Peyer's patch (tissue), 4 donors: Measurements from ENCODE around the gene PHC3. TPM values are rescaled to one million over a fixed set of nuclear protein-coding genes. Genes with fewer than 3 reads are reported as not detected.
"Not testable (repeated sequence)": the region's sequence is repeated elsewhere in the genome, so short reads cannot be mapped to it uniquely, and the experiment has no call there.

ENCODE experiments used
- DNase-seq, 3 donors: peaks; one replicate each; pipeline ENCODE4 v3.0.0-alpha.2; 2017 to 2019
- H3K27ac ChIP-seq, 4 donors: fragments of 200-600 bp; sonication (generic); one replicate each; pipeline ENCODE4 v1.5.1; 2016 to 2019
- H3K27me3 ChIP-seq, 2 donors: fragments of 200-600 bp; sonication (generic); one replicate each; pipeline ENCODE4 v1.5.1; 2019
- H3K36me3 ChIP-seq, 3 donors: fragments of 200-600 bp; sonication (generic); one replicate each; pipeline ENCODE4 v1.5.1; 2016 to 2019
- H3K4me1 ChIP-seq, 4 donors: fragments of 200-600 bp; sonication (generic); one replicate each; pipeline ENCODE4 v1.5.1; 2016 to 2019
- H3K4me3 ChIP-seq, 4 donors: fragments of 200-600 bp; sonication (generic); 1 replicate in 3 of 4; 2 replicates in 1 of 4; pipeline ENCODE4 v1.5.1; 2016 to 2019; ENCODE audit warnings: mild to moderate bottlenecking in 1 of 4
- H3K9me3 ChIP-seq, 4 donors: fragments of 200-600 bp; sonication (generic); one replicate each; pipeline ENCODE4 v1.5.1; 2016 to 2019; ENCODE audit warnings: mild to moderate bottlenecking in 1 of 4
- POLR2A ChIP-seq, 2 donors: fragments of 450-650 bp; IDR thresholded peaks; one replicate each; pipeline ENCODE4 v1.5.1; 2017; ENCODE audit warnings: antibody characterized with exemption in 2 of 2, mild to moderate bottlenecking in 2 of 2, moderate library complexity in 2 of 2
- total RNA-seq, 4 donors: library from RNA; depleted of rRNA; stranded (reverse); fragments of >200 nt; gene quantifications; one replicate each; pipeline ENCODE4 v1.1.0, GENCODE V29; 2016
- TF ChIP-seq, protein P1 (sequence below), 6 experiments: fragments of 450-650 bp in 4 of 6; fragments of 200-600 bp in 2 of 6; sonication (generic) in 1 of 6; IDR thresholded peaks; one replicate each; pipeline ENCODE4 v1.5.1; 2017 to 2019; ENCODE audit warnings: antibody characterized with exemption in 6 of 6, mild to moderate bottlenecking in 3 of 6, moderate library complexity in 1 of 6

The PHC3 gene
- total RNA-seq, 4 donors from 2014 or later: 52.4 to 234 (median 83.2) TPM

DNA sequence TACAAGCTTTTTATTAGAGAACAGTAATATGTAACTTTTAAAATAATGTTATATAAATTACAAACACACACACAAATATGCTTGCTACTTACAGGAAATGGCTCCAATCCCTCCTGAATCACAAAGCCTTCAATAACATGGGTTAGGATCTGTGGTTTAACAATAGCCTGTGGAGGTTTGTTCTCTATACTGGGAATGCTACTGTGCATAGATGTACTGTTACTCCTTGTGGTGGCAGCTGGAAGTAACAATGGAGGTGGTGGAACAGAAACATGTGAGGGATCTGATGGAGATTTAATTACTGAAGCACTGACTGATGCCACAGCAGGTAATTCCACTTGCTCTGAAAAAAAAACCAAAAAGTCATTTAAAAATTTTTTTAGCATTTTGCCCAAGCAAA is 64.4 kb downstream of the PHC3 start:
- DNase-seq: no peak
- Histone ChIP-seq H3K36me3 (peaks cover 0 to 85% (median 0%) of the 10 kb centered on the region in 3 donors), H3K4me1 (no peaks in the 10 kb centered on the region), H3K9me3 (no peaks in the 10 kb centered on the region), H3K4me3 (no peak overlapping the region), H3K27me3 (no peaks in the 10 kb centered on the region), H3K27ac (no peak overlapping the region)
- TF ChIP-seq, protein P1, sequence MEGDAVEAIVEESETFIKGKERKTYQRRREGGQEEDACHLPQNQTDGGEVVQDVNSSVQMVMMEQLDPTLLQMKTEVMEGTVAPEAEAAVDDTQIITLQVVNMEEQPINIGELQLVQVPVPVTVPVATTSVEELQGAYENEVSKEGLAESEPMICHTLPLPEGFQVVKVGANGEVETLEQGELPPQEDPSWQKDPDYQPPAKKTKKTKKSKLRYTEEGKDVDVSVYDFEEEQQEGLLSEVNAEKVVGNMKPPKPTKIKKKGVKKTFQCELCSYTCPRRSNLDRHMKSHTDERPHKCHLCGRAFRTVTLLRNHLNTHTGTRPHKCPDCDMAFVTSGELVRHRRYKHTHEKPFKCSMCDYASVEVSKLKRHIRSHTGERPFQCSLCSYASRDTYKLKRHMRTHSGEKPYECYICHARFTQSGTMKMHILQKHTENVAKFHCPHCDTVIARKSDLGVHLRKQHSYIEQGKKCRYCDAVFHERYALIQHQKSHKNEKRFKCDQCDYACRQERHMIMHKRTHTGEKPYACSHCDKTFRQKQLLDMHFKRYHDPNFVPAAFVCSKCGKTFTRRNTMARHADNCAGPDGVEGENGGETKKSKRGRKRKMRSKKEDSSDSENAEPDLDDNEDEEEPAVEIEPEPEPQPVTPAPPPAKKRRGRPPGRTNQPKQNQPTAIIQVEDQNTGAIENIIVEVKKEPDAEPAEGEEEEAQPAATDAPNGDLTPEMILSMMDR (IDR thresholded peaks at IDR 0.05): peak in 3 of 6 experiments; percentile 26 to 29 (median 27)
- no peak for TF ChIP-seq POLR2A (IDR thresholded peaks at IDR 0.05)

DNA sequence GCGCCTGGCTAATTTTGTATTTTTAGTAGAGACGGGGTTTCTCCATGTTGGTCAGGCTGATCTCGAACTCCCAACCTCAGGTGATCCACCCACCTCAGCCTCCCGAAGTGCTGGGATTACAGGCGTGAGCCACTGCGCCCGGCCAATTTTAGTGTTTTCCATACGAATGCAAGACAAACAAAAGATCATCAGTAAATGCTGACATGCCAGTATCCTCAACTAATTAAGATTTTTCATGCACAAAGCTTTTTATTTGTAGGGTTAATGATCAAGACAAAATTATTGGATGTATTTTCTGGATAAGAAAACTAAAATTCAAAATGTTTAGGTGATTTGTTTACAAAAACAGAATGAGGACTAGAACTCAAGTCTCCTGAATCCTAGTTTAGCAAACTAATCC is 67.4 kb downstream of the PHC3 start:
- not testable (repeated sequence) for H3K27ac ChIP-seq, H3K27me3 ChIP-seq, H3K4me1 ChIP-seq, H3K9me3 ChIP-seq, H3K4me3 ChIP-seq, DNase-seq
- H3K36me3 ChIP-seq: peaks cover 0 to 79% (median 0%) of the 10 kb centered on the region in 3 donors

DNA sequence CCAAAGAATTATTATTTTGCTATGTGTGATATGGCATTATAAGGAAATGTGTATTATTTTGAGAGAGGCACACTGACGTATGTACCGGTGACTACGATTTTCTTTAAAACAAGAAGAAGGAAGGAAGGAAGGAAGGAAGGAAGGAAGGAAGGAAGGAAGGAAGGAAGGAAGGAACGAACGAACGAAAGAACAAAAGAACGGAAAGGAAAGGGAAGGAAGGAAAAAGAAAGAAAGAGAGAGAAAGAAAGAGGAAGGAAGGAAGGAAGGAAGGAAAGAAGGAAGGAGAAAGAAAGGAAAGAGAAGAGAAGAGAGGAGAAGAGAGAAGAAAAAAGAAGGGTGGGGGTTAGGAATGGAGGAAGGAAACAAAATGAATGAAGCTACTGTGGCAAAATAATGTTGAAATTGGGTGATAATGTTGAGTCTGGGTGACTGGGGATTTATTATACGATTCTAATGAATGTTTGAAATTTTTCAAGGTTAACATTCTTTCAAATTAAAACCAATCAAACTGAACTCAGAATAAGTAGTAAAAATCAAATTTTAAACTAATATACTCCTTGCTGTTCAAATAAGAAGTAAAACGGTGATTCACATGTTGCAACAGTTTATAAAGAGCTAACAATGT is 70.3 kb downstream of the PHC3 start:
- no peaks in the 10 kb centered on the region for H3K9me3 ChIP-seq
- no peak overlapping the region for H3K4me3 ChIP-seq
- no peaks in the 10 kb centered on the region for H3K4me1 ChIP-seq
- TF ChIP-seq, protein P1 (IDR thresholded peaks at IDR 0.05): no peak
- TF ChIP-seq POLR2A (IDR thresholded peaks at IDR 0.05): no peak
- no peak overlapping the region for H3K27ac ChIP-seq
- H3K27me3 ChIP-seq: no peaks in the 10 kb centered on the region
- DNase-seq: no peak
- peaks cover 0 to 63% (median 0%) of the 10 kb centered on the region in 3 donors for H3K36me3 ChIP-seq

DNA sequence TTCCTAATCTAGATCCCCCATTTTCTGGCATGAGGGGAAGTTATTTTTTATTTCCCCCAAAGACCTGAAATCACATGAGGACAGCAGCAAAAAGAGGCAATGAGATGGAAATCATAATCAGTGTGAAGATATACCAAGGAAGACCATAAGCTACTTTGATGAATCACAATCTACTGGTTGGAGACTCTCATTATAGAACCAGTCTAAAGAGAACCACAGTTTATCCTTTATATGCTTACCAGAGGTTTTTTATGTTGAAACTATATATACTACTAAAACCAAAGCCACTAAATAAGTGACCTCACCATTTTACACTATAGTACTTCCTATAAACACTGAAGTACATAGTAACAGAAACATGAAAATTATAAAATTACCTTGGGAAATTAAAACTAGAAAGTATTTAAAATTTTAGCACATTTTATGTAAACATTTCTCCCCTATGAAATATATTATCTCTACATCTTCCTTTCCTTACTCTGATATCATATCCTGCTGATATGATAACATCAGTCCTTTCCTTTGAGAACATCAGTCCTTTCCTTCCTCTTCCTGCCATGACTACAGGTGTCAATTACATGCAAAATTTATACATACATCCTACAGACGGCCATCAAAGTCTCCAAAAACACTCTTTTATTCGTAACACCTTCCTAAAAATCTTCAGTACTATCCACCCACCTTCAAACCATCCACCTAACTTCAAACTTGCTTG is 71.8 kb downstream of the PHC3 start:
- Histone ChIP-seq H3K27ac (no peak overlapping the region), H3K4me3 (no peak overlapping the region), H3K9me3 (no peaks in the 10 kb centered on the region), H3K27me3 (no peaks in the 10 kb centered on the region), H3K36me3 (peaks cover 0 to 58% (median 0%) of the 10 kb centered on the region in 3 donors), H3K4me1 (no peaks in the 10 kb centered on the region)
- TF ChIP-seq, protein P1 (IDR thresholded peaks at IDR 0.05): no peak
- TF ChIP-seq POLR2A (IDR thresholded peaks at IDR 0.05): no peak
- DNase-seq: no peak

DNA sequence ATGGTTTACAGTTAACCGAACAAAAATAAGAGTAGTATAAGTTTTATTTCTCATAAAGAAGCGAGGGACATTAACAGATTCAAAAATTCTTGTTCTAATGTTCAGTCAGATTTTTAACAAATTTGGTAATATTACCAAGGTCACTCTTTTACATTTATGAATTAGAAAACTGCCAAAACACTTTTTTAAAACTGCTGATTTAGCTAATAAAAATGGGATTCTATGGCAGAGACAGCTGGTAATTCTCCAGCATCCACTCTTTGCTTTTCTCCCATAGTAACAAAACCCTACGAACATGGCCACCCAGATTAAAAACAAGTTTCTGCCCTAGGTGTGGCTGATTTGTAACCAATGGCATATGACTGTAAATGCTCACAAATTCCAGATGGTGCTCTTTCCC is 72.6 kb downstream of the PHC3 start:
- H3K36me3 ChIP-seq: peaks cover 0 to 54% (median 0%) of the 10 kb centered on the region in 3 donors
- no peak for TF ChIP-seq POLR2A (IDR thresholded peaks at IDR 0.05)
- TF ChIP-seq, protein P1 (IDR thresholded peaks at IDR 0.05): no peak

DNA sequence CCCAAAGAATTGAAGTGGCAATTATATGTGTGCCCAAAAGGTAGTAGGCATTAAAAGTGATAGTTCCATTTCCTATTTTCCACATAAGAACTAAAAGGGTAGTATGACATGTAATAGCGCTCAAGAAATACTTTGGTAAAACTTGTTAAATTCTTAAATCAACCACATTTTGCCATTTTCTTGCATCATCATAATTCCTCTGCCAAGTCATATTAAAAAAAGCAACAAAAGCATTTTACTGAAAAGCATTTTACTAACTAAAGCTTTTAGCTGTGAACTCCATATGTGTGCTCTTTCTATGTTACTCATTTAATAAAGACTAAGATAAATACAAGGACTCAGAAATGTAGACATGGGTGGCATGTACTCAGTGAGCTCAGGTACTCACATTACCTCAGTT is 73.6 kb downstream of the PHC3 start:
- Histone ChIP-seq H3K27ac (no peak overlapping the region), H3K4me1 (no peaks in the 10 kb centered on the region), H3K36me3 (peaks cover 0 to 51% (median 0%) of the 10 kb centered on the region in 3 donors), H3K9me3 (no peaks in the 10 kb centered on the region), H3K4me3 (no peak overlapping the region), H3K27me3 (no peaks in the 10 kb centered on the region)
- DNase-seq: no peak
- TF ChIP-seq, protein P1 (IDR thresholded peaks at IDR 0.05): no peak
- TF ChIP-seq POLR2A (IDR thresholded peaks at IDR 0.05): no peak

More for the DNA sequence above, 72.6 kb downstream of the PHC3 start:
- Histone ChIP-seq H3K9me3 (no peaks in the 10 kb centered on the region), H3K27me3 (no peaks in the 10 kb centered on the region), H3K27ac (no peak overlapping the region), H3K4me3 (no peak overlapping the region), H3K4me1 (no peaks in the 10 kb centered on the region)
- DNase-seq: no peak
